ENCODE results near the gene ABCF2. TPM values are rescaled to one million over a fixed set of nuclear protein-coding genes. Genes with fewer than 3 reads are reported as not detected.

Gene ABCF2
- total and polyA plus RNA-seq, 2 of the 13 experiments (the other 11 are each of a cell fraction or from before 2014, with no cell fraction given) = 16.3 to 42.5 TPM

DNA sequence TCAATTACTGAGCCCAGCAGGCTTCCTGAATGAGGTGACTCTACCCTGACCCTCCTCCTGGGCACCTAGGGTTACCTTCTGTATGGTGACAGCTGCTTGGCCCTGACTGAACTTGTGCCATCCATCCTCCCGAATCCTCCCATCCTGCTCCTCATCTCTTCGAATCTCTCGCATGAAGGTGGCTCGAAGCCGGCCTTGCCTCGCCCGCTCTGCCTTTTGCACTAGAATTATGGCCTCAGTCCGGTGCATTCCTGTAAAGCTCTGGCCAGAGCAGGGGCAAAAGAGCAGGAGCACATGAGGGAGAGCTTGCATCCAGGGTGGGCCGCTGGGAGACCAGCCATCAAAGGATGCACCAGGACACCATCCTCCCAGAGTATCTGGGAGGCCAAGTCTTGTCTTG is 24.2 kb downstream of the ABCF2 start:
- H3K4me1 ChIP-seq (ENCODE audit: insufficient read depth, low read length) = no peaks in the 10 kb centered on the region
- BruUV-seq (replicated peaks) = no TSS peak
- ATAC-seq (no peak), DNase-seq (ENCODE audit: low spot score) (no peak), FAIRE-seq (no peak)
- ChIA-PET CTCF (ENCODE audit: low intra/inter-chr PET ratio, low total read pairs) (no interaction called here), POLR2A (no interaction called here)
- WGBS (ENCODE audit: low lambda C conversion rate) = 24% methylated on average over 4 of the region's 9 CpGs
- in situ Hi-C loops (cut with HindIII; ENCODE audit: extremely low pct_ligation_motif_present, low pct_unique_long_range_greater_than_20kb) (no loop called here), intact Hi-C loops (cut with micrococcal nuclease; ENCODE audit: unreplicated experiment) (no loop called here)
- no peak overlapping the region for H3K9ac ChIP-seq (ENCODE audit: insufficient read depth, low read depth, low read length)
- no peak overlapping the region for H3K27ac ChIP-seq (ENCODE audit: extremely low read length, insufficient read depth, low read length)
- no peak overlapping the region for H3K4me3 ChIP-seq (replicated peaks in 1 of 3; ENCODE audit: insufficient read depth in 1 of 3, low read depth in 2 of 3, low read length in 3 of 3)
- no peak overlapping the region for H2AFZ ChIP-seq (ENCODE audit: low read length)
- H3K79me2 ChIP-seq (ENCODE audit: insufficient read depth, low read length) = no peaks in the 10 kb centered on the region
- no peaks in the 10 kb centered on the region for H3K9me3 ChIP-seq (ENCODE audit: low read length)
- TF ChIP-seq ZNF557 (CRISPR knock-in tag; IDR thresholded peaks at IDR 0.05) (no peak), NFE2L2 (IDR thresholded peaks at IDR 0.05; ENCODE audit: low read length) (no peak), SYNCRIP (IDR thresholded peaks at IDR 0.05; ENCODE audit: insufficient read depth, low read depth, low read length) (no peak), SOX5 (CRISPR knock-in tag; IDR thresholded peaks at IDR 0.05; ENCODE audit: borderline replicate concordance) (no peak), ZNF792 (CRISPR knock-in tag; IDR thresholded peaks at IDR 0.05) (no peak), ZNF720 (CRISPR knock-in tag; IDR thresholded peaks at IDR 0.05) (no peak), ZFP36 (IDR thresholded peaks at IDR 0.05; ENCODE audit: borderline replicate concordance, low read depth, low read length, partially characterized antibody) (no peak), JUN (CRISPR knock-in tag; IDR thresholded peaks at IDR 0.05) (no peak), MEF2D (CRISPR knock-in tag; IDR thresholded peaks at IDR 0.05) (no peak), ZNF878 (CRISPR knock-in tag; IDR thresholded peaks at IDR 0.05) (no peak), ZFX (CRISPR knock-in tag; IDR thresholded peaks at IDR 0.05; ENCODE audit: low read depth) (no peak), KDM1A (CRISPR knock-in tag; IDR thresholded peaks at IDR 0.05) (no peak)
- TF ChIP-seq, protein P1, sequence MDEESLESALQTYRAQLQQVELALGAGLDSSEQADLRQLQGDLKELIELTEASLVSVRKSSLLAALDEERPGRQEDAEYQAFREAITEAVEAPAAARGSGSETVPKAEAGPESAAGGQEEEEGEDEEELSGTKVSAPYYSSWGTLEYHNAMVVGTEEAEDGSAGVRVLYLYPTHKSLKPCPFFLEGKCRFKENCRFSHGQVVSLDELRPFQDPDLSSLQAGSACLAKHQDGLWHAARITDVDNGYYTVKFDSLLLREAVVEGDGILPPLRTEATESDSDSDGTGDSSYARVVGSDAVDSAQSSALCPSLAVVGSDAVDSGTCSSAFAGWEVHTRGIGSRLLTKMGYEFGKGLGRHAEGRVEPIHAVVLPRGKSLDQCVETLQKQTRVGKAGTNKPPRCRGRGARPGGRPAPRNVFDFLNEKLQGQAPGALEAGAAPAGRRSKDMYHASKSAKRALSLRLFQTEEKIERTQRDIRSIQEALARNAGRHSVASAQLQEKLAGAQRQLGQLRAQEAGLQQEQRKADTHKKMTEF (CRISPR knock-in tag; IDR thresholded peaks at IDR 0.05) = no peak
- TF ChIP-seq, protein P2, sequence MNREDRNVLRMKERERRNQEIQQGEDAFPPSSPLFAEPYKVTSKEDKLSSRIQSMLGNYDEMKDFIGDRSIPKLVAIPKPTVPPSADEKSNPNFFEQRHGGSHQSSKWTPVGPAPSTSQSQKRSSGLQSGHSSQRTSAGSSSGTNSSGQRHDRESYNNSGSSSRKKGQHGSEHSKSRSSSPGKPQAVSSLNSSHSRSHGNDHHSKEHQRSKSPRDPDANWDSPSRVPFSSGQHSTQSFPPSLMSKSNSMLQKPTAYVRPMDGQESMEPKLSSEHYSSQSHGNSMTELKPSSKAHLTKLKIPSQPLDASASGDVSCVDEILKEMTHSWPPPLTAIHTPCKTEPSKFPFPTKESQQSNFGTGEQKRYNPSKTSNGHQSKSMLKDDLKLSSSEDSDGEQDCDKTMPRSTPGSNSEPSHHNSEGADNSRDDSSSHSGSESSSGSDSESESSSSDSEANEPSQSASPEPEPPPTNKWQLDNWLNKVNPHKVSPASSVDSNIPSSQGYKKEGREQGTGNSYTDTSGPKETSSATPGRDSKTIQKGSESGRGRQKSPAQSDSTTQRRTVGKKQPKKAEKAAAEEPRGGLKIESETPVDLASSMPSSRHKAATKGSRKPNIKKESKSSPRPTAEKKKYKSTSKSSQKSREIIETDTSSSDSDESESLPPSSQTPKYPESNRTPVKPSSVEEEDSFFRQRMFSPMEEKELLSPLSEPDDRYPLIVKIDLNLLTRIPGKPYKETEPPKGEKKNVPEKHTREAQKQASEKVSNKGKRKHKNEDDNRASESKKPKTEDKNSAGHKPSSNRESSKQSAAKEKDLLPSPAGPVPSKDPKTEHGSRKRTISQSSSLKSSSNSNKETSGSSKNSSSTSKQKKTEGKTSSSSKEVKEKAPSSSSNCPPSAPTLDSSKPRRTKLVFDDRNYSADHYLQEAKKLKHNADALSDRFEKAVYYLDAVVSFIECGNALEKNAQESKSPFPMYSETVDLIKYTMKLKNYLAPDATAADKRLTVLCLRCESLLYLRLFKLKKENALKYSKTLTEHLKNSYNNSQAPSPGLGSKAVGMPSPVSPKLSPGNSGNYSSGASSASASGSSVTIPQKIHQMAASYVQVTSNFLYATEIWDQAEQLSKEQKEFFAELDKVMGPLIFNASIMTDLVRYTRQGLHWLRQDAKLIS (CRISPR knock-in tag; IDR thresholded peaks at IDR 0.05) = no peak
- TF ChIP-seq, protein P3, sequence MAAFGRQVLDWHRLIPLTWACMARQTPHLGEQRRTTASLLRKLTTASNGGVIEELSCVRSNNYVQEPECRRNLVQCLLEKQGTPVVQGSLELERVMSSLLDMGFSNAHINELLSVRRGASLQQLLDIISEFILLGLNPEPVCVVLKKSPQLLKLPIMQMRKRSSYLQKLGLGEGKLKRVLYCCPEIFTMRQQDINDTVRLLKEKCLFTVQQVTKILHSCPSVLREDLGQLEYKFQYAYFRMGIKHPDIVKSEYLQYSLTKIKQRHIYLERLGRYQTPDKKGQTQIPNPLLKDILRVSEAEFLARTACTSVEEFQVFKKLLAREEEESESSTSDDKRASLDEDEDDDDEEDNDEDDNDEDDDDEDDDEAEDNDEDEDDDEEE (CRISPR knock-in tag; IDR thresholded peaks at IDR 0.05) = no peak
- TF ChIP-seq, protein P4, sequence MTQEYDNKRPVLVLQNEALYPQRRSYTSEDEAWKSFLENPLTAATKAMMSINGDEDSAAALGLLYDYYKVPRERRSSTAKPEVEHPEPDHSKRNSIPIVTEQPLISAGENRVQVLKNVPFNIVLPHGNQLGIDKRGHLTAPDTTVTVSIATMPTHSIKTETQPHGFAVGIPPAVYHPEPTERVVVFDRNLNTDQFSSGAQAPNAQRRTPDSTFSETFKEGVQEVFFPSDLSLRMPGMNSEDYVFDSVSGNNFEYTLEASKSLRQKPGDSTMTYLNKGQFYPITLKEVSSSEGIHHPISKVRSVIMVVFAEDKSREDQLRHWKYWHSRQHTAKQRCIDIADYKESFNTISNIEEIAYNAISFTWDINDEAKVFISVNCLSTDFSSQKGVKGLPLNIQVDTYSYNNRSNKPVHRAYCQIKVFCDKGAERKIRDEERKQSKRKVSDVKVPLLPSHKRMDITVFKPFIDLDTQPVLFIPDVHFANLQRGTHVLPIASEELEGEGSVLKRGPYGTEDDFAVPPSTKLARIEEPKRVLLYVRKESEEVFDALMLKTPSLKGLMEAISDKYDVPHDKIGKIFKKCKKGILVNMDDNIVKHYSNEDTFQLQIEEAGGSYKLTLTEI (CRISPR knock-in tag; conservative IDR thresholded peaks at IDR 0.05) = no peak
- TF ChIP-seq, protein P5, sequence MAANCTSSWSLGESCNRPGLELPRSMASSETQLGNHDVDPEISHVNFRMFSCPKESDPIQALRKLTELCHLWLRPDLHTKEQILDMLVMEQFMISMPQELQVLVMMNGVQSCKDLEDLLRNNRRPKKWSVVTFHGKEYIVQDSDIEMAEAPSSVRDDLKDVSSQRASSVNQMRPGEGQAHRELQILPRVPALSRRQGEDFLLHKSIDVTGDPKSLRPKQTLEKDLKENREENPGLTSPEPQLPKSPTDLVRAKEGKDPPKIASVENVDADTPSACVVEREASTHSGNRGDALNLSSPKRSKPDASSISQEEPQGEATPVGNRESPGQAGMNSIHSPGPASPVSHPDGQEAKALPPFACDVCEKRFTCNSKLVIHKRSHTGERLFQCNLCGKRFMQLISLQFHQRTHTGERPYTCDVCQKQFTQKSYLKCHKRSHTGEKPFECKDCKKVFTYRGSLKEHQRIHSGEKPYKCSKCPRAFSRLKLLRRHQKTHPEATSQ (CRISPR knock-in tag; IDR thresholded peaks at IDR 0.05; ENCODE audit: borderline replicate concordance) = no peak
- H3K36me3 ChIP-seq (replicated peaks in 1 of 2; ENCODE audit: control insufficient read depth in 1 of 2, insufficient read depth in 2 of 2, low read length in 2 of 2) = no peaks in the 10 kb centered on the region
- peaks cover 13 to 92% of the 10 kb centered on the region in 2 experiments for H3K27me3 ChIP-seq (ENCODE audit: control insufficient read depth in 1 of 2, insufficient read depth in 2 of 2, low read length in 2 of 2)
- no peak overlapping the region for H3K4me2 ChIP-seq (ENCODE audit: low read depth, low read length)
- H4K20me1 ChIP-seq (ENCODE audit: insufficient read depth, low read length) = 0 out of 2 replicates have a peak, but pooled peaks cover 3% of the 10 kb centered on the region
